ENCODE measurements around the gene UBE2L3. TPM values are rescaled to one million over a fixed set of nuclear protein-coding genes. Genes with fewer than 3 reads are reported as not detected.

Gene UBE2L3
- total and polyA plus RNA-seq, 2 of the 13 experiments (the other 11 are each of a cell fraction or from before 2014, with no cell fraction given): 30.2 to 58.1 TPM

DNA sequence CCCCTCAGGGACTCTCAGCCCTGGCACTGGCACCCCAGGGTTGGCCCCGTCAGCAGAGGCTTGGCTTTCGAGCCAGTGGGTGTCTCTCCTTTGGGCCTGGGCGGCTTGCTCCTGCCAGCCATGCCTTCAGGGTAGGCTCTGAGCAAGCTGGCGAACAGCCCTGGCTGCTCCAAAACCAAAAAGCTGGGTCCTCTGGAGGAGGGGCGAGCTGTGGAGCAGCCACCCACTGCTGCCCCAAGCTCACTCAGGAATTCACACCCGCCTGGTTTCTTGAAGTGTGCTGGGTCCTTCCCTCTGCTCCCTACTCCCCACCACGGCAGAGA lies 56.1 kb downstream of the UBE2L3 start:
- no peaks in the 10 kb centered on the region for H3K9me3 ChIP-seq (ENCODE audit: low read length)
- H3K9ac ChIP-seq (ENCODE audit: insufficient read depth, low read depth, low read length): no peak overlapping the region
- H3K27me3 ChIP-seq (ENCODE audit: control insufficient read depth in 1 of 2, insufficient read depth in 2 of 2, low read length in 2 of 2): no peaks in the 10 kb centered on the region
- no peak overlapping the region for H2AFZ ChIP-seq (ENCODE audit: low read length)
- H3K36me3 ChIP-seq (replicated peaks in 1 of 2; ENCODE audit: control insufficient read depth in 1 of 2, insufficient read depth in 2 of 2, low read length in 2 of 2): peaks cover 2 to 62% of the 10 kb centered on the region in 2 experiments; a peak in 4 of 5 replicates
- peaks cover 24% of the 10 kb centered on the region for H4K20me1 ChIP-seq (ENCODE audit: insufficient read depth, low read length)
- no TSS peak for BruUV-seq (replicated peaks)
- intact Hi-C loops (cut with micrococcal nuclease; ENCODE audit: unreplicated experiment): no loop called here
- FAIRE-seq (no peak), DNase-seq (ENCODE audit: low spot score) (no peak), ATAC-seq (no peak)
- no peak overlapping the region for H3K4me3 ChIP-seq (replicated peaks in 1 of 3; ENCODE audit: insufficient read depth in 1 of 3, low read depth in 2 of 3, low read length in 3 of 3)
- in situ Hi-C loops (cut with HindIII; ENCODE audit: extremely low pct_ligation_motif_present, low pct_unique_long_range_greater_than_20kb): no loop called here
- POLR2A ChIA-PET: no interaction called here
- no peak overlapping the region for H3K4me2 ChIP-seq (ENCODE audit: low read depth, low read length)
- no peak overlapping the region for H3K27ac ChIP-seq (ENCODE audit: extremely low read length, insufficient read depth, low read length)
- TF ChIP-seq AGO2 (optimal IDR thresholded peaks at IDR 0.05; ENCODE audit: low read depth, low read length) (peak; percentile 39), AGO1 (IDR thresholded peaks at IDR 0.05; ENCODE audit: low read depth, low read length, poor library complexity, severe bottlenecking) (peak; percentile 39), CCDC6 (CRISPR knock-in tag; IDR thresholded peaks at IDR 0.05) (no peak)
- H3K79me2 ChIP-seq (ENCODE audit: insufficient read depth, low read length): peaks cover 17% of the 10 kb centered on the region
- CTCF ChIA-PET (ENCODE audit: low intra/inter-chr PET ratio, low total read pairs): interaction anchor here (1.1 to 2.4 kb wide), 2 partner anchors 19 to 23 kb away, joined by 5 to 11 read pairs; partner anchors contain the start of gene SDF2L1
- 84% methylated on average over 5 of the region's 7 CpGs for whole genome bisulfite sequencing (ENCODE audit: low lambda C conversion rate)
- peaks cover 9% of the 10 kb centered on the region for H3K4me1 ChIP-seq (ENCODE audit: insufficient read depth, low read length)

DNA sequence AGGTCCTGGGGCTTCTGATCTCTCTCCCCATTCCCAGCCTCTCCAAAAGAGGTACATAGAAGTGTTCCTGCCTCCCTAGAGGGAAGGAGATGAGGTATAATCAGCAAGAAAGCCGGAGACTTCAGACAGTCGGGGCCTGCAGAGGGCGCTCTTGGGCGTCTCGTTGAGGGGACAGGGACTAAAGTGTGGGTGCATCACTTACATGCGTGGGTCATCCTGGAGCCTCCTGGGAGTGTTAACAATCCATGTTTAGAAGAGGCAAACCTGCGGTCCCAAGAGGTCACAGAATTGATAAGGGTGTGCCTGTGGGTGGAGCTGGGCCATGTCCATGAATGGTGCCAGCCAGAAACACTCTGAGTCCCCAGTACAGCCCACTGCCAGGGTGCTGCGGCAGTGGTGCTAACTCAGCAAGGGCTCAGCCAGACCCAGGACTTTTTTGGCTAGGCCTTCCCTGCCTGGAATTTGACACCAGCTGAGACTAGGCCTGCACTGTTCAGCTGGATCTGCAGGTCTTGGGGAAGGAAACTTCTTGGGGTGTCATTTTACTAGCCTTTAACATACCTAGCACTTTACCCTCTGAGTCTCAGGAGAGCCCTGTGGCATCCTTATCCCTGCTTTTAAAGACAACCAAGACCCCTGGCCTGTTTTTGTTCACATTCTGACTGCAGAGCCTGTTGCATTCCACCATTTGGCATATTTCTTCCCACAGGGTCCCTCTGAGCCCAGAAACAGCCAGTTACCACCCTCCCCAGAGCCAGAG lies 56.8 kb downstream of the UBE2L3 start:
- Histone ChIP-seq H3K27me3 (ENCODE audit: control insufficient read depth in 1 of 2, insufficient read depth in 2 of 2, low read length in 2 of 2) (no peaks in the 10 kb centered on the region), H3K4me1 (ENCODE audit: insufficient read depth, low read length) (peaks cover 16% of the 10 kb centered on the region), H2AFZ (ENCODE audit: low read length) (no peak overlapping the region), H3K27ac (ENCODE audit: extremely low read length, insufficient read depth, low read length) (no peak overlapping the region), H3K9me3 (ENCODE audit: low read length) (no peaks in the 10 kb centered on the region), H3K36me3 (replicated peaks in 1 of 2; ENCODE audit: control insufficient read depth in 1 of 2, insufficient read depth in 2 of 2, low read length in 2 of 2) (peaks cover 2 to 57% of the 10 kb centered on the region in 2 experiments; a peak in 4 of 5 replicates), H3K79me2 (ENCODE audit: insufficient read depth, low read length) (peaks cover 20% of the 10 kb centered on the region), H4K20me1 (ENCODE audit: insufficient read depth, low read length) (peaks cover 20% of the 10 kb centered on the region), H3K9ac (ENCODE audit: insufficient read depth, low read depth, low read length) (no peak overlapping the region), H3K4me3 (replicated peaks in 1 of 3; ENCODE audit: insufficient read depth in 1 of 3, low read depth in 2 of 3, low read length in 3 of 3) (no peak overlapping the region), H3K4me2 (ENCODE audit: low read depth, low read length) (no peak overlapping the region)
- intact Hi-C loops (cut with micrococcal nuclease; ENCODE audit: unreplicated experiment) (loop anchor here (2.0 kb wide), 1 partner anchor 19 kb away; the partner anchor contains the start of gene SDF2L1), in situ Hi-C loops (cut with HindIII; ENCODE audit: extremely low pct_ligation_motif_present, low pct_unique_long_range_greater_than_20kb) (no loop called here)
- ChIA-PET POLR2A (interaction anchor here (1.0 kb wide), 1 partner anchor 18 kb away, joined by 3 read pairs; no protein-coding TSS in a partner anchor), CTCF (ENCODE audit: low intra/inter-chr PET ratio, low total read pairs) (interaction anchor here (1.1 to 2.4 kb wide), 2 partner anchors 18 to 22 kb away, joined by 5 to 11 read pairs; partner anchors contain the start of gene SDF2L1)
- DNase-seq (ENCODE audit: low spot score) (no peak), ATAC-seq (peak; percentile 32), FAIRE-seq (no peak)
- 67% methylated on average over 7 of the region's 8 CpGs for WGBS (ENCODE audit: low lambda C conversion rate)
- BruUV-seq (replicated peaks): no TSS peak
- TF ChIP-seq, protein P1, sequence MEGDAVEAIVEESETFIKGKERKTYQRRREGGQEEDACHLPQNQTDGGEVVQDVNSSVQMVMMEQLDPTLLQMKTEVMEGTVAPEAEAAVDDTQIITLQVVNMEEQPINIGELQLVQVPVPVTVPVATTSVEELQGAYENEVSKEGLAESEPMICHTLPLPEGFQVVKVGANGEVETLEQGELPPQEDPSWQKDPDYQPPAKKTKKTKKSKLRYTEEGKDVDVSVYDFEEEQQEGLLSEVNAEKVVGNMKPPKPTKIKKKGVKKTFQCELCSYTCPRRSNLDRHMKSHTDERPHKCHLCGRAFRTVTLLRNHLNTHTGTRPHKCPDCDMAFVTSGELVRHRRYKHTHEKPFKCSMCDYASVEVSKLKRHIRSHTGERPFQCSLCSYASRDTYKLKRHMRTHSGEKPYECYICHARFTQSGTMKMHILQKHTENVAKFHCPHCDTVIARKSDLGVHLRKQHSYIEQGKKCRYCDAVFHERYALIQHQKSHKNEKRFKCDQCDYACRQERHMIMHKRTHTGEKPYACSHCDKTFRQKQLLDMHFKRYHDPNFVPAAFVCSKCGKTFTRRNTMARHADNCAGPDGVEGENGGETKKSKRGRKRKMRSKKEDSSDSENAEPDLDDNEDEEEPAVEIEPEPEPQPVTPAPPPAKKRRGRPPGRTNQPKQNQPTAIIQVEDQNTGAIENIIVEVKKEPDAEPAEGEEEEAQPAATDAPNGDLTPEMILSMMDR (CRISPR knock-in tag; IDR thresholded peaks at IDR 0.05): peak; percentile 64
- TF ChIP-seq, protein P2, sequence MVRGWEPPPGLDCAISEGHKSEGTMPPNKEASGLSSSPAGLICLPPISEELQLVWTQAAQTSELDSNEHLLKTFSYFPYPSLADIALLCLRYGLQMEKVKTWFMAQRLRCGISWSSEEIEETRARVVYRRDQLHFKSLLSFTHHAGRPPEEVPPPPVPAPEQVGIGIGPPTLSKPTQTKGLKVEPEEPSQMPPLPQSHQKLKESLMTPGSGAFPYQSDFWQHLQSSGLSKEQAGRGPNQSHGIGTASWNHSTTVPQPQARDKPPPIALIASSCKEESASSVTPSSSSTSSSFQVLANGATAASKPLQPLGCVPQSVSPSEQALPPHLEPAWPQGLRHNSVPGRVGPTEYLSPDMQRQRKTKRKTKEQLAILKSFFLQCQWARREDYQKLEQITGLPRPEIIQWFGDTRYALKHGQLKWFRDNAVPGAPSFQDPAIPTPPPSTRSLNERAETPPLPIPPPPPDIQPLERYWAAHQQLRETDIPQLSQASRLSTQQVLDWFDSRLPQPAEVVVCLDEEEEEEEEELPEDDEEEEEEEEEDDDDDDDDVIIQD (CRISPR knock-in tag; IDR thresholded peaks at IDR 0.05; ENCODE audit: low read depth): no peak
- TF ChIP-seq ZC3H4 (CRISPR knock-in tag; IDR thresholded peaks at IDR 0.05; ENCODE audit: borderline replicate concordance) (0 out of 2 replicates have a peak, but pooled peaks have one; percentile 14), STAG1 (CRISPR knock-in tag; IDR thresholded peaks at IDR 0.05) (0 out of 2 replicates have a peak, but pooled peaks have one; percentile 14), SMC3 (IDR thresholded peaks at IDR 0.05; ENCODE audit: low read length) (peak; percentile 42; the same call in 1 of the 2 replicates), RNF2 (conservative IDR thresholded peaks at IDR 0.05; ENCODE audit: low read depth) (no peak), KDM2A (CRISPR knock-in tag; IDR thresholded peaks at IDR 0.05; ENCODE audit: borderline replicate concordance, low read depth) (peak; percentile 29; the same call in 1 of the 2 replicates), NPAS2 (CRISPR knock-in tag; IDR thresholded peaks at IDR 0.05; ENCODE audit: borderline replicate concordance) (no peak), TEAD3 (CRISPR knock-in tag; optimal IDR thresholded peaks at IDR 0.05; ENCODE audit: borderline replicate concordance) (peak; percentile 15)
- TF ChIP-seq, protein P3, sequence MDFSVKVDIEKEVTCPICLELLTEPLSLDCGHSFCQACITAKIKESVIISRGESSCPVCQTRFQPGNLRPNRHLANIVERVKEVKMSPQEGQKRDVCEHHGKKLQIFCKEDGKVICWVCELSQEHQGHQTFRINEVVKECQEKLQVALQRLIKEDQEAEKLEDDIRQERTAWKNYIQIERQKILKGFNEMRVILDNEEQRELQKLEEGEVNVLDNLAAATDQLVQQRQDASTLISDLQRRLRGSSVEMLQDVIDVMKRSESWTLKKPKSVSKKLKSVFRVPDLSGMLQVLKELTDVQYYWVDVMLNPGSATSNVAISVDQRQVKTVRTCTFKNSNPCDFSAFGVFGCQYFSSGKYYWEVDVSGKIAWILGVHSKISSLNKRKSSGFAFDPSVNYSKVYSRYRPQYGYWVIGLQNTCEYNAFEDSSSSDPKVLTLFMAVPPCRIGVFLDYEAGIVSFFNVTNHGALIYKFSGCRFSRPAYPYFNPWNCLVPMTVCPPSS (IDR thresholded peaks at IDR 0.05): no peak
